NK-92 treated with Interleukin-12 subunit alpha and Interleukin-12 subunit beta, amount 100 ng/mL, for 24 hours (cell line): ENCODE results near the gene PYGO2.
"Not testable (repeated sequence)": the region's sequence is repeated elsewhere in the genome, so short reads cannot be mapped to it uniquely, and the experiment has no call there.

ENCODE experiments used
- DNase-seq: peaks from one replicate; lab custom pipeline; 2025; lab: John Stamatoyannopoulos, UW

The PYGO2 gene

DNA sequence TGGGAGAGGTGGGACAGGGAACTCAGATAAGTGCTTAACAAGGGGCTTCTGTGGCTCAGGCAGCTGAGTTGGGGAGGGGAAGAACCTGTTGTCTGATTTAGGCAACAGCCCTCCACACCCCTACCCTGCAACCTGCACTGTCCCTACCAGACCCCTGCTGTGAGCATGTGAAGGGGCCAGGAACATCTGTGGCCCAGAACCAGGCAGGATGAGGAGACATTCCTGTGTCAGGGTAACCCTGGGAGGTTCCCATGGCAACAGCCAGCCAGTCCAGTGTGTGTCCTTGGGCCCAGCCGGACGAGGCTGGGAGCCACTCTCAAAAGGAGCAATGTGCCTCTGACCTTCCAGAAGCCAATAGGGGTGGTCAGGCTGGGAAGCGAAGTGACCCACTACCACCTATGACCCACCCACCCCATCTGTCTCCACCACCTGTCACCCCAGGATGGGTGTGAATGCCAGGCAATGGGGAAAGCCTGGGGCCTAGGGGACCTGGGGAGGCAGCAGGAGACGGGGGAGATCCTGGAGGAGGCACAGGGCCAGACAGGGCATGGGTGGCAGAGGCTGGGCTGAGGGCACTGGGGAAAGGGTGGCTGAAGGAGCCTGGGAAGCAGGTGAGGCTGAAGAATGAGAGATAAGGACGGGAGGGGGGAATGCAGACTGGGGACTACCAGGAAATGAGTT is 20.1 kb downstream of the PYGO2 start:
- no peak for DNase-seq

DNA sequence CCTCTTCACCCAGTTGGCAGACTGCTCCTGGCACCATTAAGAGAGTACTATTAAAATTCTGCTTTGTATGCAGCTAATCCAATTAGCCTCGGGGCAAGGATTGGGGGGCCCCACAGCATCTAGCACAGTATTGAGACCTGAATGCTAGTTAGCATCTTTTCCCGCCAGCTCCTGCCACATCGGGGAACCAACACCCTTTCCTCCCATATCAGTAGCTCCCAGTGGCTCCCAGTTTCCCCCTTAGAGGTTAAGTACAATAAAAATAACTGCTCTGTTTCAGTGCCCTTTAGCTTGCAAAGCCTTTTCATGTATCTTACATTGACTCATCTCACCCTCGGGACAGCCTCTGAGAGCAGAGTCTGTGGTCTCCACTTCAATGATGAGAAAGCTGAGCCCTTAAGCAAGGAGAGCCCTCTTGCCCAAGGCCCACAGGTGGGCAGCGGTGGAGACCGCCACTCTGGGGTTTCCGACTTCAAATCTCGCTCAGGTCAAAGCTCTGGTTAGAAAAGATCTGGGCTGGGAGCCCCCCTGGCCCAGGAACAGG is 20.9 kb downstream of the PYGO2 start:
- DNase-seq = no peak

DNA sequence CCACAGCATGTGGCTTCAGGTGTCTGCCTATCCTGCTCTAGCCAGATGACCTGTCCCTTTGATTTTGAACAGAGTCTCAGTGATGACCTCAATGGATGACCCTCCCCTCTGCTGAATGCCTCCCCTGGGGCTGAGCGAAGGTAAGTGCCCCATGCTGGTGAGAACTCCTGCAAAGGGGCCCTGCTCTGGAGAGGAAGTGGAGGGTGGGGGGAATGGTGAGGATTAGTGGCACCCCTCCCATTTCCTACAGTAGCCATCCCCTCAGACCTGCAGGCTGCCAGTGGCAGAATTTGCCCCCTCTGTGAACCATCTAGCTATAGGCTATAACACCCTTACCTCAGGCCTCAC is 21.4 kb downstream of the PYGO2 start:
- DNase-seq = no peak

DNA sequence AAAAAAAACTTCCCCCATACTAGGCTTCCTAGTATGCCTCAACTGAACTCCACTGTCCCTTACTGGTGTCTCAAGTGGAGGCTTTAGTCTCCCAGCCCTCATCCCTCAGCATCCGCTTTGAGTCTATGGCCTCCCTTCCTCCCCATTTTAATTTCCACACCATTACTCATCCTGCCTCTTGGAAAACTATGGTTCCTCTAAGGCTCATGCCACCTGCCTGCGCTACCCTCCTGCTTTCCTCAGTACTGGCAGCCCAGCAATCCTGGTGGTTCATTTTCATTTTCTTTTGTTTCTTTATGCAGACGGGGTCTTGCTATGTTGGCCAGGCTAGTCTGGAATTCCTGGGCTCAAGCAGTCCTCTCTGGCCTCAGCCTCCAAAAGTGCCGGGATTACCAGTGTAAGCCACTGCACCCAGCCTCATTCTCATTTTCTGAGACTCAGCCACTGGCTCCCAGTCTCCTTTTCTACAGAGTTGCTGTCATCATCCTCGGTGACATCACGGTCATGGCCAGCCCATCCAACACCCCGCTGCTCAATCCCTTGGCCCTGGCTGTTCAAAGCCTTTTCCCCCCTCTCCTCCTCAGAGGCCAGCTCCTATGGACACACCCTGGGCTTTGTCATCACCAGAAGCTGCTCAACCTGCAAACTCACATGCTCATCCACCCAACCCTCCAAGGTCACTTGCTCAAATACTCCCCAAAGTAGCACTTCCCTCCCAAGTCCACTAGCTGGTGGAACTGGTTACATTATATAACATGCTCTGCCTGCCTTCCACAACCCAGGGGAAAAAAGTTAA is 22.8 kb downstream of the PYGO2 start:
- no peak for DNase-seq

DNA sequence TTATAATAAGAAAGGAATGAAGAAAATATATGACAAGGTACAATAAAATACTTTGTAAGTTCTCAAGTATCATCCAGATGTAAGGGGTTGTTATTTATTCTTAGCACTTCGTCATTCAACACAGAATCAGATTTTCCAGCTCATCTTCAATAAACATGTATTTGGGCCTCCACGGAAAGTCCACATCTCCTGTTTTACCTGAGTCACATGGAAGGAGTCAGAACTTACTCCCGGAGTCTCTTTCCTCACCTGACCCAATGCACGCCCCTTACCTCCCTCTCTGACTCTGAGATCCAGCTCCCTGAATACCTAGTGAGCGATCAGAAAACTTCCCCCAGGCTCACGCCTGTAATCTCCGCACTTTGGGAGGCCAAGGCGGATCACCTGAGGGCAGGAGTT is 23.6 kb downstream of the PYGO2 start:
- DNase-seq = no peak

DNA sequence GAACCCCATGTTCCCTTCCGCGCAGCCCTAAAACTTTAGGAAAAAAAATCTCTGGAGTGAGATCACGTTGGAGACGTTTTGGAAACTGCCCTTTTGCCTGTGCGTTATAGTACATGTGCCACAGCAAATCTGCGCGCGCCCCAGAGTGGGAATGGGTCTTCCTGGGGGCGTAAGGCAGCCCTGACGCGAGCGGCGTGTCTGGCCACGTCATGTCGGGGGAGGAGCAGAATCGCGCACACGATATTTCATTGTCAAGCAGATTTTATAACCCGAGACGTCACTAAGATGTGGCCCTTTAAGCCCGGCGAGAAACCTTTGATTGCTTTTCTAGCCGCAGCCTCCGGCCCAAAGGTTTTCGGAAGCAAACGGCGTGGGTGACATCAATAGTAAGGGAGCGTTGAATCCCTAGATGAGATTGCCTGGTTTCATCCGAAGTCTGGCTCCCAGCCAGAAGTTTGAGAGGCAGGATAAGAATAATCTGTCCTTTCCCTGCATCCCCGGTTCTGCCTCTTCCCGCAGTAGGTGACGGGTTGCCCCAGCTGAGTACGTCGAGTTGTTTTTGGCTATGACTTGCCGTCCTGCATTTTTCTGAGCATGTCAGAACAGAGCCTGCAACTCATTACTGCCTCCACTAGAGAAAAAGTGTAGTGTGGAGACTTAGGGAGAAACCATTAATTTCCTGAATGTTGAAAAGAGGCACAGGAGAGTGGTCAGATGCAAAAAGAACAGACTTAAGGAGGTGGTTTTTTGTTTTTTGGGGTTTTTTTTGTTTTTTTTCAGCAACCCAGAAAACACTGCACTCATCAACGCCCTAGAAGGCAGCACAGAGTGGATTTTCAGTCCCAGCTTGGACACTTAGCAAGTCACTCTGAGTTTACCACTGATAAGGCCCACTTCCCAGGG is 24.2 kb downstream of the PYGO2 start:
- peak; percentile 84 for DNase-seq

DNA sequence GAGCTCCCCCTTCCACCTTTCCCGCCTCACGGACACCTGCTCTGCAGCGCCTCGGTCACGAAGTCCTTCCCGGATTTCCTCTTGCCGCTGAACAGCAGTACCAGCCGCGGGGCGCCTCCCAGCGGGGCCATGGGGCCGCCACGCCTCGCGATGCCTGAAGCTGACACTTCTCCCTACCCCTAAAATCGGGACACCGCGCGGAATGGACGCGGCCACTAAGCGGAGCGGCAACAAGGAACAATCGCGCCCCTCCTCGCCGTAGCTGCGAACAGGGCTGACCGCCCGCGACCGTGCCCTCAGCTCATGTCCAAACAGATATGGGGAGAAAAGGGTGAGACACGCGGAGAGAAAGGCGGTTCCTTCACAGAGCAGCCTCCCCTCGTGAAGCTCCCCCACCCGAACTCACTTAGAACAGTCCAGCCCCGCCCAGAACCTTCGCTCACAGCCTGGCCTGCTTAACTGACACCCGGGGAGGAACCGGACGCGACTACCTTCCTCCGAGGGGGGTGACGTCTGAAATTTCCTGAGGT is 25.0 kb downstream of the PYGO2 start, which contains the start of gene PMVK:
TSS of gene PMVK (minus strand) at position 165 of the 530 bp plus-strand sequence. CDS start at position 131, 34 bp downstream.
- peak; percentile 93 for DNase-seq

DNA sequence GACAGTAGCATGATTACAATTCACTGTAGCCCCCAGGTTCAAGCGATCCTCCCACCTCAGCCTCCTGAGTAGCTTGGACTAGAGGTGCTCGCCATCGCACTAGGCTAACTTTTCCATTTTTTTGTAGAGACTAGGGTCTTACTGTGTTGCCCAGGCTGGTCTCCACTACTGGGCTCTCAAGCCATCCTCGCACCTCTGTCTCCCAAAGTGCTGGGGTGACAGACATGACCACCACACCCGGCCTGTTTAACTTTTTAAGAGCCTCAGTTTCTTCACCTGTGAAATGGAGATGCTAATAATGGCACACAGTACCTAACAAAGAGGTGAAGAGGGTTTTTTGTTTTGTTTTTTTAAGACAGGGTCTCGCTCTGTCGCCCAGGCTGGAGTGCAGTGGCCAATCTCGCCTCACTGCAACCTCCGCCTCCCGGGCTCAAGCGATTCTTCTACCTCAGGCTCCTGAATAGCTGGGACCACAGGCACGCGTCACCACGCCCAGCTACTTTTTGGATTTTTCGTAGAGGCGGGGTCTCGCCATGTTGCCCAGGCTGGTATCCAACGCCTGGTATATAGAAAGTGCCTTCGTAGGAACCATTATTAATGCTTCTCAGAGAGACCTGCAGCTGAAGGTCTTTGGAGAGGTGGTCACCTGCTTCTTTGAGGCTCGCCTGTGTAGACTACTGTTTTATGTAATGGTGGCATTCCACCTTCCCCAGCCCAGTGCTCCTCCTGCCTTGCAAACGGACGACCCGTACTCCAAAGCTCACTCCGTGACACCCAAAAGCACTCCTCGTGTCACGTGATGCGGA is 25.6 kb downstream of the PYGO2 start:
- DNase-seq = no peak

DNA sequence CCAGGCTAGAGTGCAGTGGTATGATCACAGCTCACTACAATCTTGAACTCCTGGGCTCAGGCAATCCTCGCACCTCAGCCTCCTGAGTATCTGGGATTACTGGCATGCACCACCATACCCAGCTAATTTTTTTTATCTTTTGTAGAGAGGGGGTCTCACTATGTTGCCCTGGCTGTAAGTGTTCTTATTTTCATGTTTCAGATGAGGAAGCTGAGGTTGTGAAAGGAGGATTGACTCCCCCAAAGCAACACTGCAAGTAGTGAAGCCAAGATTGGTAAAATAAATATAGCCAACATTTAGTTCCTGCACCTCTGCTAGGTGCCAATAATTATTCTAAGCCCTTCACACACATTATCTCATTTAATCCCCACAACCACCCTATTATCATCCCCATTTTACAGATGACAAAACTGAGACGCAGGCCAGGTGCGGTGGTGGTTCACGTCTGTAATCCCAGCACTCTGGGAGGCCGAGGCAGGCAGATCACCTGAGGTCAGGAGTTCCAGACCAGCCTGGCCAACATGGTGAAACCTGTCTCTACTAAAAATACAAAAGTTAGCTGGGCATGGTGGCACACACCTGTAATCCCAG is 27.1 kb downstream of the PYGO2 start:
- no peak for DNase-seq

DNA sequence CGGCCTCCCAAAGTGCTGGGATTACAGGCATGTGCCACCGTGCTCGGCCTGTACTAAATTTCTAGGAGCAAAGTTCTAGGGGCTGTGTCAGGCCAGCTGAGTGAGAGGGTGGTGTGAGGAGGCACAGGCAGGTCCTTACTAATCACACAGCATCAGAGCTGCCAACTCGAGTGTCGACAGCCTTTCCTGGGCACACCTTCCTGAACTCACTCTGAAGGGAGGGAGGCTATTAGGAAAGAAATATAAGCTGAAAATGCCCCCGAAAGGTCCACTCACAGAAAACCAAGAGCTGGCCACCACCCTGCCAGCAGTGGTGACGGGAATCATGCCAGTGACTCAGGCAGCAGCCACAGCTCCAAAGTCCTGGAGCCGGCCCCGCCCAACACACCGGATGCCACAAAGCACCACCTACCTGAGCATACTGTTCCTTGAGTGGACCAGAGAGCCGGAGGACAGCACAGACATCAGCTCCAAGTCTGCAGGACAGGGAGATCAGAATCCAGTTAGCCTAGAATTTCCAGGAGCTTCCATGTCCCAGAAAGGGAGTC is 29.6 kb downstream of the PYGO2 start:
- DNase-seq = no peak

DNA sequence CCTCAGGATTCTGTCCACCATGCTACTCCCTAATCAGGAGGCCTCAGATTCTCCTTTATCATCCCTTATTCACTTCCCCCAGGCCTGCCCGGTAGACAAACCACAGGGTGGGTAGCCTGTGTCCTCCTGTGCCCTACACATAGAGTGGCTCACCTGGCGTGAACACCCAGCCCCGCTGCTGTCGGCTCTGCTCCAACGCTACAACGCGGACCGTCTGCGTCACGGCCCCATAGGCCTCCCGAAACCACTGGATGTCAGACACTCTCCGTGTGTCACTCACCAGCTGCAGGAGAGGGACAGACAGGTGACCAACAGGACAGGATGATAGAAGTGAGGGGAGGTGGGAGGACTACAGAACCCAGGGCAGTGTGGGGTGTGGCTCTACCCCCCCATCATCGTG is 35.4 kb downstream of the PYGO2 start:
- no peak for DNase-seq

DNA sequence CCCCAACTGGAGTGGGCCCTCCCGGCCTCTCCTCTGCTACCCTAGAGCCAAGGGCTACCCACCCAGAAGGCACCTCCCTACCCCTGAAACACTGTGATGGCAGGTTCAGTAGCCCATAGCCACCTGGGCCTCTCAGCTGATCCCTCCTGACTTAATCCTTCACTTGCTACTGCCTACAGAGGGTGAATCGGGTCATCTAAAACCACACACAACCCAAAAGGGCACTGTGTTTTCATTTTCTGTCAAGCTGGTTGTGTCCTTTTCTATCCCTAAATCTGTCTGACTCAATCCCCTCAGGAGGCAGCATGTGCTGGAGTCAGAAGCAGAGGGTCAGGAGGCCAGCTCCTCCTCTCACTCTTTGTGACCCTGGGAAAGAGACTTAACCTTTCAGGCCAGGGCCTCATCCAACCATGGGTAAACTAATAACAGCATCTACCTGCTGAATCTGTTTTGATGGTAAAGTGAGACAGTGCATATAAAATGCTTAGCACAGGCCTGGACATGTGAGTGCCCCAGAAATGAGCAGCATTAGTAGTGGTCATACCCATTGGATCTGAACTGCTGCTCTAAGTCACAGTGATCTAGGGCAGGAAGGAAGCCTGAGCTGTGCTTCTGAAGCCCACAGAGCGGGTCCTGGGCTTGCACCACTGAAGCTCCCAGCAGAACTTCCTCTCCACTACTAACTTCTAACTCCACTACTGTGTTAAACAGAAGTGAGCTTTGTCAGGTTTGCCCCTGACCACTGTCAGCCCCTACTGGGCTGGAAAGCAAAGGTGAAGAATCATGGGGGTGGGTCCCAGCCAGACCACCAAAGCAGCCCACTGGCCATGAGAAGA is 36.0 kb downstream of the PYGO2 start:
- no peak for DNase-seq

DNA sequence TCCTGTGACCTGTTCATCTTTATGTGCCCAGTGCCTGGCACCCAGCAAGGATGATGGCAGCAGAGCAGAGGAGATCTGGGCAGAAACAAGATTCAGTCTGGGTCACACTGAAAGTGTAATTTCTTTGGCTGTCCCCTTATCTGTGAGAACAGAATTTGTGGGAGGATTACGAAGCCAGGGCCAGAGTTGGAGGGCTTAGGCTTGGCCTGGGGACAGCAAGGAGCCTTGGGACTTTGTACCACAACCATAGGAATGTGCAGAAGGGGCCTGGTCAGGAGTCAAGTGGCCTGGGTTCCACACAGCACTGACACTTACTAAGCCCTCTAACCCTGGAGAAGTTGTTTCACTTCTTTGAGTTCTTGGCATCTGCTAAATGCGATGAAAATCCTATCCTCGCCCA is 37.9 kb downstream of the PYGO2 start:
- DNase-seq = no peak

DNA sequence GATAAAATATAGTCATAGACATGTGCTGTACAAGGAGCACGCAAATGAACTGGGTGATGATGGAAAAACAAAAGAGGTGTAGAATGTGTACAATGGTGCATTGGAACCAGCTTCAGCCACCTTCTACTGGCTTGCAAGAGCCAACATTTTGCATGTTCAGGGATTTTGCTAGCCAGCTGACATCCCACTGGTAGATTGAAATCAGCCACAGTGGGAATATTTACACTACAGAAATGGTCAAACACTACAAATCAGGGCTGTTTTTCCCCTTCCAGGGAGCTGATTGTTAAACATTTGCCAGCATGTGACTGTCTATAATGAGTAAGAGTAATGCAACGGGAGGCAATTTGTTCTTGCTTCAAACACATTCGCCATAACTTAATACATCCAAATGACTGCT is 48.3 kb downstream of the PYGO2 start:
- DNase-seq = no peak

DNA sequence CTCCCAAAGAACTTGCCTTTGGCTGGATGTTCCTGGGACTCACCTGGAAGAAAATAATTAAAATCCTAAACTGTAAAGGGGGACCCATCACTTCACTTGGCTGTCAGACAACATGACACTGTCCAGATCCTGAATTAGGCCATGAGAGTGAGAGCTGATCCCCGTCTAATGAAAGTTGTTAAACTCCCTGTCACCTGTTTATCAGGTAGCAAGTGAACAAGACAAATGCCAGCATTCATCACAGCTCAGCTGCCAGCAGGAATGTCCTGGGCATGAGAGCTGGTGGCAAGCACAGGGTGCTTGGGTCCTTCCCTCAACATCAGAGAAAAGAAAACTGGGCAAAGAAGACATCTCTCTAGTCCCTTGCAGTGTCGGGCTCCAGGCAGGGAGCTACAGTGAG is 48.8 kb downstream of the PYGO2 start:
- no peak for DNase-seq

DNA sequence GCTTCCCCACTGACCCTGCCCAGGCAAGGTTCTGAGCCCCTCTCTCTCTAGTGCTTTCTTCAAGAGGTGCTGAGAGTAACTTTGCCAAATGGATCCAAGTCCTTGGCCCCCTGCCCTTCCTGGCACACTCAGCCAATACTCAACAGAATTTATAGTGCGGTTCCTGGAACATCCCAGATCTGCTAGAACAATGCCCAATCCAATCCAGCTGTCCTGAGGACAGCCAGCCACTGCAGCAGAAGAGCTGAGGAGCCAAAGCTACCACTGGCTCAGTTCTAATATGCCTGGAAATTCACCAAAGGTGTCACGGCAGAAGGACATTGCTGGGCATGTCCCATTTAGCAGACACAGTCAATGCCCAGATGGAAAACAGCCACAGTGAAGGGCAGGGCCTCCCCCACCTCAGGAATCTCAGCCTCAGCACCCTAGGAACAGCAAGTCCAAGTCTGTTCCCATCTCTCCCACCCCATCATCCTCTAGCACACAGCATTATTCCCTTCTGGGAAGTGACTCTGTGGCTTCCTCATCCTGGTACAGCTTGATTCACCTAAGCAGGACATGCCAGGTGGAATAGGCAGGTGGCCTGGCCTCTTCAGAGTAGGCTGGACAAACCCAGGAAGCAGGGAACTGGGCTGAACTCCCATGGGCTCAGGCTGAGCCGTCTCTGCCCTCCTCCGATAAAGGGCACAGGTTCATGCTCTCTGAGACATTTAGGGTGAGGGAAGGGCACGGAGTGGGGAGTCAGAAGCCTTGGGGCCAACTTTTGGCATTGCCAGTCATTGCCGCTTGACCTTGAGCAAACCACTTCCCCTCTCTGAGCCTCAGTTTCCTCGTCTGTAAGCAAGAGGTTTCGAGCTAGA is 49.7 kb downstream of the PYGO2 start:
- no peak for DNase-seq

DNA sequence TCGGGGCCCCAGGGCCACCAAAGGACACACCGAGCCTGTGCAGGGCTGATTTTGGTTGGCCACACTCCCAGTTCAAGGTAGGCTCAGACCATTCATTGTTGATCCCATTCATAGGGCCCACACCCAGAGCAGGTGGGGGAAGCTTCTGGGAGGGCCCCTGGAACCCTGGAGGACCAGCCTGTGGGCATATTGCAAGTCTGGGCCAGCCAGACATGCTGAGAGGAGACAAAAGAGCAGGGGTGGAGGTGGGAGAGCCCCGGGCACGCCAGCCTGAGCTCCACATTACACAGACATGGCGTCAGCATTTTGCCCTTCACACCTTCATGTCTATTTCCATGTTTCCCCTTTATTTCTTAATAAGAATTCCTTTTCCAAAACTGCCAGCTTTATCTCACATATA is 50.7 kb downstream of the PYGO2 start:
- no peak for DNase-seq

DNA sequence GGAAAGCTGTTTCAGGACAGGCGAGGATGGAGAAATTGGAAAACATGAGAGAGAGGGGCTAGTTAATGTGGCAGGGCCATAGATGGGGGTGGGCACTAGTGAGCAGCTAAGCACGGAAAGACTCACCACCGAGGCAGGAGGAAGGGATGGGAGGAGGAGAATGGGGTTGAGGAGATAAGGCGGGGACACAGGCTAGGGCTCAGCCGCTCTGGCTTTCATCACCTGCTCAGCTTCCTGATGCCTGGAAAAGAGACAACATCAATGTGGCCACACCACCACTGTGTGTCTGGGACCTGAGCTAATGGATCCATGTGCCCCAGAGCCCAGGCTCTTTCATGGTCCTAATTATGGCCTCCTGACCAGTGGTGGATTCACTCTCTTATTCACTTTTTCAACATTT is 52.6 kb downstream of the PYGO2 start:
- DNase-seq = no peak

DNA sequence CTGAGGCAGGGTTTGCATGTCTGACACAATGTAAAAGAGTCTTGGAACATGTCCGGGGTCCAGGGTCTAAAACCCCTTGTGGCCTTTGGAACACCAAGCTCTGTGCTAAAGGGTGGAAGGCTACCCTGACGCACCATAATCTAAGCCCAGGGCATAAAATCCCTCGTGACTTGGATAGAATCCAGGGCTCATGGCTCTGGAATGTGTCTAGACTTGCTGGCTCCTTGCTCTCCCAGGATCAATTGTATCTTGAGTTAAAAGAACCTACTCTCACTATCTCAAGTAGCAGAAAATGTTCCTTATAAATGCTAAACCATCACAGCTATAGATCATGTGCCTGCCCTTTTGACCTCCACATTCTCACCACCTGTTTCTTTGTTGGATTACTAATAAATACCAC is 53.5 kb downstream of the PYGO2 start:
- not testable (repeated sequence) for DNase-seq
